Measurements from ENCODE around the gene CRYZL1. TPM values are rescaled to one million over a fixed set of nuclear protein-coding genes. Genes with fewer than 3 reads are reported as not detected.

CRYZL1 gene
- total and polyA plus RNA-seq, 7 donors = 12.8 to 37.7 (median 16.1) TPM

GRCh38 chr21:33650929-33651509 is 9.5 kb upstream of the CRYZL1 start:
- Histone ChIP-seq H3K27me3 (ENCODE audit: insufficient read depth in 3 of 3, low read length in 2 of 3) (no peaks in the 10 kb centered on the region), H3K4me3 (no peak overlapping the region), H3K9me3 (no peaks in the 10 kb centered on the region), H3K36me3 (ENCODE audit: insufficient read depth in 1 of 2, low read depth in 1 of 2) (no peaks in the 10 kb centered on the region), H3K4me1 (peaks cover 14% of the 10 kb centered on the region), H3K27ac (no peak overlapping the region)
- ATAC-seq (no peak), DNase-seq (no peak)
- WGBS, 3 donors = 83 to 91% (median 84%) methylated on average over 7 of the region's 7 CpGs
- intact Hi-C loops (cut with DNase I) = loop anchor here in 1 of 2 donors (5.0 kb wide), 1 partner anchor 36 kb away; no protein-coding TSS in a partner anchor
- TF ChIP-seq CTCF (IDR thresholded peaks at IDR 0.05) = no peak

- intact Hi-C loops (cut with DNase I) = loop anchor here in 1 of 2 donors (5.0 kb wide), 1 partner anchor 37 kb away; no protein-coding TSS in a partner anchor
- Histone ChIP-seq H3K36me3 (ENCODE audit: insufficient read depth in 1 of 2, low read depth in 1 of 2) (no peaks in the 10 kb centered on the region), H3K27ac (no peak overlapping the region), H3K4me3 (no peak overlapping the region), H3K4me1 (peaks cover 13% of the 10 kb centered on the region), H3K9me3 (no peaks in the 10 kb centered on the region), H3K27me3 (ENCODE audit: insufficient read depth in 3 of 3, low read length in 2 of 3) (no peaks in the 10 kb centered on the region)
- 58 to 73% (median 61%) methylated on average over 7 of the region's 7 CpGs for WGBS, 3 donors
- no peak for DNase-seq
- no peak for ATAC-seq
- no peak for TF ChIP-seq CTCF (IDR thresholded peaks at IDR 0.05)
Measured at GRCh38 chr21:33650230-33650629, 8.7 kb upstream of the CRYZL1 start.

- TF ChIP-seq CTCF (IDR thresholded peaks at IDR 0.05) = no peak
- ATAC-seq (no peak), DNase-seq (no peak)
- Histone ChIP-seq H3K4me1 (peaks cover 21% of the 10 kb centered on the region), H3K36me3 (ENCODE audit: insufficient read depth in 1 of 2, low read depth in 1 of 2) (no peaks in the 10 kb centered on the region), H3K9me3 (no peaks in the 10 kb centered on the region), H3K27me3 (ENCODE audit: insufficient read depth in 3 of 3, low read length in 2 of 3) (no peaks in the 10 kb centered on the region), H3K4me3 (no peak overlapping the region), H3K27ac (no peak overlapping the region)
- 95 to 100% (median 96%) methylated on average over 1 of the region's 1 CpG for WGBS, 3 donors
- intact Hi-C loops (cut with DNase I) = loop anchor here (10.0 kb wide), 3 partner anchors 106 to 256 kb away; no protein-coding TSS in a partner anchor
Measured at GRCh38 chr21:33648555-33648954, 7.0 kb upstream of the CRYZL1 start.

- TF ChIP-seq CTCF (IDR thresholded peaks at IDR 0.05) = no peak
- DNase-seq (no peak), ATAC-seq (no peak)
- no peak overlapping the region for H3K27ac ChIP-seq
- H3K36me3 ChIP-seq (ENCODE audit: insufficient read depth in 1 of 2, low read depth in 1 of 2) = no peaks in the 10 kb centered on the region
- no peaks in the 10 kb centered on the region for H3K9me3 ChIP-seq
- H3K4me3 ChIP-seq = no peak overlapping the region
- H3K4me1 ChIP-seq = peaks cover 22% of the 10 kb centered on the region
- no peaks in the 10 kb centered on the region for H3K27me3 ChIP-seq (ENCODE audit: insufficient read depth in 3 of 3, low read length in 2 of 3)
- intact Hi-C loops (cut with DNase I) = loop anchor here (10.0 kb wide), 3 partner anchors 107 to 257 kb away; no protein-coding TSS in a partner anchor
- WGBS, 3 donors = 69 to 96% (median 78%) methylated on average over 3 of the region's 3 CpGs
Measured at GRCh38 chr21:33647587-33647986, 6.0 kb upstream of the CRYZL1 start.

GRCh38 chr21:33645730-33646129 is 4.2 kb upstream of the CRYZL1 start:
- Histone ChIP-seq H3K4me3 (no peak overlapping the region), H3K36me3 (ENCODE audit: insufficient read depth in 1 of 2, low read depth in 1 of 2) (no peaks in the 10 kb centered on the region), H3K27ac (no peak overlapping the region), H3K9me3 (no peaks in the 10 kb centered on the region), H3K27me3 (ENCODE audit: insufficient read depth in 3 of 3, low read length in 2 of 3) (no peaks in the 10 kb centered on the region), H3K4me1 (peaks cover 19% of the 10 kb centered on the region)
- WGBS, 3 donors = 95 to 99% (median 95%) methylated on average over 4 of the region's 4 CpGs
- DNase-seq = no peak
- intact Hi-C loops (cut with DNase I) = loop anchor here (10.0 kb wide), 3 partner anchors 109 to 259 kb away; no protein-coding TSS in a partner anchor
- no peak for ATAC-seq
- TF ChIP-seq CTCF (IDR thresholded peaks at IDR 0.05) = no peak

Measured in psoas muscle (tissue), 8 donors.